PC-9 (cell line): ENCODE results near the gene PTPN20. TPM values are rescaled to one million over a fixed set of nuclear protein-coding genes. Genes with fewer than 3 reads are reported as not detected.

Experiments
- BruUV-seq: library from RNA; stranded (reverse); fragments of 400-500 nt; replicated peaks from 2 replicates; lab custom pipeline; 2021; lab: Mats Ljungman, UMichigan
- CTCF ChIA-PET: fragments of 300-600 bp; sonication (Branson Sonifier 250); formaldehyde crosslinking; loops from one replicate; lab custom pipeline; 2022; ENCODE audit warnings: antibody characterized with exemption; lab: Charles Lee
- POLR2A ChIA-PET: fragments of 300-600 bp; sonication (Branson Sonifier 250); formaldehyde crosslinking; loops from one replicate; lab custom pipeline; 2022; ENCODE audit warnings: antibody characterized with exemption; ENCODE audit not compliant: unreplicated experiment; lab: Charles Lee
- DNase-seq, 2 experiments: peaks; one replicate each; pipeline versions ENCODE4 v3.0.0 to v3.0.0-alpha.2; 2015 to 2022; ENCODE audit warnings: mixed read lengths in 1 of 2
- H2AFZ ChIP-seq: fragments of 200-600 bp; sonication (generic); 2 replicates; pipeline ENCODE4 v1.8.1; 2017; ENCODE audit warnings: antibody characterized with exemption
- H3F3A ChIP-seq: fragments of 200-600 bp; sonication (generic); 2 replicates; pipeline ENCODE4 v1.8.1; 2017; ENCODE audit warnings: antibody characterized with exemption, mild to moderate bottlenecking, low read depth; ENCODE audit not compliant: insufficient read depth
- H3K27ac ChIP-seq: fragments of 200-600 bp; sonication (generic); 2 replicates; pipeline ENCODE4 v1.6.1; 2016; ENCODE audit warnings: mixed run types
- H3K27me3 ChIP-seq: fragments of 200-600 bp; sonication (generic); 2 replicates; pipeline ENCODE4 v1.6.1; 2016; ENCODE audit warnings: low read depth, mixed run types; ENCODE audit not compliant: insufficient read depth
- H3K36me3 ChIP-seq: fragments of 200-600 bp; sonication (generic); 2 replicates; pipeline ENCODE4 v1.6.1; 2016; ENCODE audit warnings: low read depth, mixed run types
- H3K4me1 ChIP-seq: fragments of 200-600 bp; sonication (generic); replicated peaks from 2 replicates; pipeline ENCODE4 v1.6.1; 2016; ENCODE audit warnings: mixed run types; ENCODE audit not compliant: insufficient read depth
- H3K4me2 ChIP-seq: fragments of 200-600 bp; sonication (generic); 2 replicates; pipeline ENCODE4 v1.6.1; 2017; ENCODE audit warnings: mixed run types
- H3K4me3 ChIP-seq: fragments of 200-600 bp; sonication (generic); 2 replicates; pipeline ENCODE4 v1.6.1; 2016; ENCODE audit warnings: mixed run types
- H3K79me2 ChIP-seq: fragments of 200-600 bp; sonication (generic); 2 replicates; pipeline ENCODE4 v1.6.1; 2017; ENCODE audit warnings: low read depth, mixed run types
- H3K9me2 ChIP-seq: fragments of 200-600 bp; sonication (generic); 2 replicates; pipeline ENCODE4 v1.8.1; 2017; ENCODE audit warnings: mild to moderate bottlenecking; ENCODE audit not compliant: insufficient read depth
- H3K9me3 ChIP-seq: fragments of 200-600 bp; sonication (generic); 2 replicates; pipeline ENCODE4 v1.8.1; 2016; ENCODE audit warnings: low read depth; ENCODE audit not compliant: insufficient read depth
- H4K20me1 ChIP-seq: fragments of 200-600 bp; sonication (generic); 2 replicates; pipeline ENCODE4 v1.8.1; 2017; ENCODE audit not compliant: insufficient read depth
- CTCF ChIP-seq: fragments of 200-600 bp; sonication (generic); conservative IDR thresholded peaks from 2 replicates; pipeline ENCODE4 v1.6.1; 2017; ENCODE audit warnings: mixed run types, antibody characterized with exemption, mild to moderate bottlenecking, moderate library complexity
- EZH2 ChIP-seq: fragments of 200-600 bp; sonication (generic); IDR thresholded peaks from 2 replicates; pipeline ENCODE4 v1.8.0; 2017; ENCODE audit warnings: antibody characterized with exemption, low read depth
- intact Hi-C: fragments of 100-400 bp; cut with micrococcal nuclease; formaldehyde crosslinking; loops from one replicate; pipeline ENCODE4 v1.10.0; 2022; ENCODE audit not compliant: unreplicated experiment
- total RNA-seq: library from RNA; stranded (reverse); gene quantifications from 2 replicates; pipeline ENCODE4 v1.2.3, GENCODE V29; 2021

Gene PTPN20
- total RNA-seq, 1 experiment from 2014 or later = 19.1 TPM

- Histone ChIP-seq H3K27ac (no peak overlapping the region), H3F3A (no peaks in the 10 kb centered on the region), H3K4me1 (no peaks in the 10 kb centered on the region), H3K79me2 (no peaks in the 10 kb centered on the region), H3K9me2 (no peaks in the 10 kb centered on the region), H4K20me1 (no peaks in the 10 kb centered on the region), H3K9me3 (no peaks in the 10 kb centered on the region), H3K4me2 (no peak overlapping the region), H2AFZ (no peak overlapping the region), H3K27me3 (peaks cover 11% of the 10 kb centered on the region; the same call in 1 of the 2 replicates), H3K36me3 (no peaks in the 10 kb centered on the region), H3K4me3 (no peak overlapping the region)
- no peak for DNase-seq
- ChIA-PET CTCF (no interaction called here), POLR2A (no interaction called here)
- intact Hi-C loops = no loop called here
- no TSS peak for BruUV-seq
- no peak for TF ChIP-seq CTCF
- no peak for TF ChIP-seq EZH2
Observed at GRCh38 chr10:47037654-47038425, 126.6 kb downstream of the PTPN20 start.

DNA sequence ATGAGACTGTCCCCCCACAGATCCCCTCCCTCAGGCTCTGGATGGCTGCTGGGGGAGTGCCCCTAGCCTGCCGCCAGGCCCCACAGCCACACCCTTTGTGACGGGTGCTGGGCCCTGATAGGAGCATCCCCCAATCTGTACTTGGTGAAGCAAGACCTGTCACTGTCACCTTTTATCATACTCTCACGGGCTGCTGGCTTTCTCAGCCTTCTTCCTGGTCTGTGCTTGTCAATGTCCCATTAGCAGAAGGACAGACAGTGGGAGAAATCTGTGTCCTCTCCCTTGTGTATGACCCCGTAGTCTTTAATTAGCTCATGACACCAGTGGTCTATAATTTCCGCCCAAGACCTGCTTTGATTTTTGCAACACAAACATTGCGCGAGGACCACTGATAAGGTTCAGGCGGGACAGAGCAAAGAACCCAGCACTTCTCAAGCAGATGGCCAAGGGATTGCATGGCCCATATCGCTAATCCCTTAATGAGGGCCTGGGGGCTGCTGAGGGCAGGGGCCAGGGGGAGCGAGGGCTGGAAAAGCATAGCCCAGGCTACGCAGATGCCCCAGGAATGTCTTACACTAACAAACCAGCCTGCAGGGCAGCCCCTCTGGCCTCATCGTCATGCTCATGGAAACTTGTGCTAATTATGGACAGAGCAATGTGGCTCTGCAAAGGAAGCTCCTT lies 127.8 kb downstream of the PTPN20 start:
- BruUV-seq = no TSS peak
- Histone ChIP-seq H3K27ac (no peak overlapping the region), H2AFZ (no peak overlapping the region), H3K4me1 (no peaks in the 10 kb centered on the region), H3K27me3 (peaks cover 11% of the 10 kb centered on the region; the same call in 1 of the 2 replicates), H3K79me2 (no peaks in the 10 kb centered on the region), H3K9me2 (no peaks in the 10 kb centered on the region), H3K4me2 (no peak overlapping the region), H4K20me1 (no peaks in the 10 kb centered on the region), H3K9me3 (no peaks in the 10 kb centered on the region), H3K4me3 (no peak overlapping the region), H3K36me3 (no peaks in the 10 kb centered on the region), H3F3A (no peaks in the 10 kb centered on the region)
- CTCF ChIA-PET = no interaction called here
- POLR2A ChIA-PET = no interaction called here
- TF ChIP-seq CTCF (no peak), EZH2 (no peak)
- intact Hi-C loops = no loop called here
- DNase-seq = no peak

GRCh38 chr10:47039562-47039913 lies 128.3 kb downstream of the PTPN20 start:
- peaks cover 11% of the 10 kb centered on the region; the same call in 1 of the 2 replicates for H3K27me3 ChIP-seq
- CTCF ChIA-PET = no interaction called here
- BruUV-seq = no TSS peak

More at GRCh38 chr10:47039562-47039913, 128.3 kb downstream of the PTPN20 start:
- Histone ChIP-seq H3K4me2 (no peak overlapping the region), H3K36me3 (no peaks in the 10 kb centered on the region), H3F3A (no peaks in the 10 kb centered on the region), H2AFZ (no peak overlapping the region), H3K9me3 (no peaks in the 10 kb centered on the region), H3K27ac (no peak overlapping the region), H3K4me3 (no peak overlapping the region), H3K79me2 (no peaks in the 10 kb centered on the region), H4K20me1 (no peaks in the 10 kb centered on the region), H3K4me1 (no peaks in the 10 kb centered on the region), H3K9me2 (no peaks in the 10 kb centered on the region)
- intact Hi-C loops = no loop called here
- POLR2A ChIA-PET = no interaction called here
- TF ChIP-seq EZH2 (no peak), CTCF (no peak)
- no peak for DNase-seq
